H9 (cell line): Measurements from ENCODE around the gene ECSCR. TPM values are rescaled to one million over a fixed set of nuclear protein-coding genes. Genes with fewer than 3 reads are reported as not detected.

Source experiments
- DNase-seq: peaks from one replicate; pipeline ENCODE4 v3.0.0-alpha.2; 2017
- H2AFZ ChIP-seq: one replicate; pipeline ENCODE4 v1.6.1; 2013; ENCODE audit warnings: mild to moderate bottlenecking, low read length, control low read depth, moderate library complexity
- H2AK5ac ChIP-seq: 2 replicates; pipeline ENCODE4 v1.6.1; 2013; ENCODE audit warnings: low read length, control low read depth, mixed read lengths; ENCODE audit not compliant: insufficient read length
- H2BK120ac ChIP-seq: one replicate; pipeline ENCODE4 v1.6.1; 2013; ENCODE audit warnings: low read depth, mild to moderate bottlenecking, low read length, control low read depth, inconsistent platforms; ENCODE audit not compliant: poor library complexity, severe bottlenecking
- H2BK12ac ChIP-seq: 2 replicates; pipeline ENCODE4 v1.6.1; 2013; ENCODE audit warnings: low read length, control low read depth, mixed read lengths, low read depth; ENCODE audit not compliant: insufficient read length
- H2BK15ac ChIP-seq: 2 replicates; pipeline ENCODE4 v1.6.1; 2013; ENCODE audit warnings: low read depth, low read length, control low read depth
- H2BK20ac ChIP-seq: one replicate; pipeline ENCODE4 v1.6.1; 2013; ENCODE audit warnings: low read depth, mild to moderate bottlenecking, low read length, control low read depth, inconsistent platforms; ENCODE audit not compliant: poor library complexity, severe bottlenecking
- H2BK5ac ChIP-seq: 2 replicates; pipeline ENCODE4 v1.6.1; 2013; ENCODE audit warnings: low read length, control low read depth, mixed read lengths; ENCODE audit not compliant: insufficient read length
- H3K14ac ChIP-seq: 2 replicates; pipeline ENCODE4 v1.6.1; 2013; ENCODE audit warnings: low read length, control low read depth; ENCODE audit not compliant: insufficient read depth
- H3K18ac ChIP-seq: 2 replicates; pipeline ENCODE4 v1.6.1; 2013; ENCODE audit warnings: low read depth, mild to moderate bottlenecking, mixed read lengths, low read length, control low read depth; ENCODE audit not compliant: insufficient read length
- H3K23ac ChIP-seq: 2 replicates; pipeline ENCODE4 v1.6.1; 2013; ENCODE audit warnings: low read length, control low read depth, mixed read lengths, low read depth; ENCODE audit not compliant: insufficient read length
- H3K23me2 ChIP-seq: 2 replicates; pipeline ENCODE4 v1.6.1; 2013; ENCODE audit warnings: low read depth, mild to moderate bottlenecking, mixed read lengths, low read length, control low read depth; ENCODE audit not compliant: insufficient read length, poor library complexity, severe bottlenecking
- H3K27ac ChIP-seq: 2 replicates; pipeline ENCODE4 v1.5.1; 2013; ENCODE audit warnings: low read length, control low read depth, mixed read lengths, low read depth; ENCODE audit not compliant: insufficient read length
- H3K27me3 ChIP-seq: 2 replicates; pipeline ENCODE4 v1.6.1; 2013; ENCODE audit warnings: low read length, control low read depth, inconsistent platforms; ENCODE audit not compliant: insufficient read depth
- H3K4ac ChIP-seq: 2 replicates; pipeline ENCODE4 v1.6.1; 2013; ENCODE audit warnings: low read depth, mild to moderate bottlenecking, control low read depth, inconsistent platforms, low read length, moderate library complexity
- H3K4me1 ChIP-seq: 2 replicates; pipeline ENCODE4 v1.6.1; 2013; ENCODE audit warnings: low read length, control low read depth, inconsistent platforms; ENCODE audit not compliant: insufficient read depth
- H3K4me2 ChIP-seq: 2 replicates; pipeline ENCODE4 v1.6.1; 2013; ENCODE audit warnings: low read length, control low read depth, mixed read lengths; ENCODE audit not compliant: insufficient read length, insufficient read depth
- H3K56ac ChIP-seq: 2 replicates; pipeline ENCODE4 v1.6.1; 2013; ENCODE audit warnings: low read depth, mild to moderate bottlenecking, mixed read lengths, low read length, control low read depth; ENCODE audit not compliant: insufficient read length
- H3K79me1 ChIP-seq: 2 replicates; pipeline ENCODE4 v1.6.1; 2013; ENCODE audit warnings: low read depth, mild to moderate bottlenecking, moderate library complexity, low read length, control low read depth, inconsistent platforms; ENCODE audit not compliant: insufficient read depth, poor library complexity, severe bottlenecking
- H3K79me2 ChIP-seq: 2 replicates; pipeline ENCODE4 v1.6.1; 2013; ENCODE audit warnings: low read length, control low read depth, inconsistent platforms; ENCODE audit not compliant: insufficient read depth
- H3K9ac ChIP-seq: 2 replicates; pipeline ENCODE4 v1.6.1; 2013; ENCODE audit warnings: low read length, control low read depth, mixed read lengths; ENCODE audit not compliant: insufficient read length; ENCODE audit errors: extremely low read depth
- H3K9me3 ChIP-seq: one replicate; pipeline ENCODE4 v1.6.1; 2013; ENCODE audit warnings: low read depth, low read length, inconsistent platforms; ENCODE audit not compliant: control insufficient read depth
- H3T11ph ChIP-seq: one replicate; pipeline ENCODE4 v1.6.1; 2013; ENCODE audit warnings: mild to moderate bottlenecking, low read length, control low read depth, inconsistent platforms
- H4K20me1 ChIP-seq: one replicate; pipeline ENCODE4 v1.6.1; 2013; ENCODE audit not compliant: control insufficient read depth, insufficient read length, insufficient read depth
- H4K5ac ChIP-seq: 2 replicates; pipeline ENCODE4 v1.6.1; 2013; ENCODE audit warnings: low read depth, mild to moderate bottlenecking, mixed read lengths, low read length, control low read depth; ENCODE audit not compliant: insufficient read length
- H4K8ac ChIP-seq: replicated peaks from 2 replicates; pipeline ENCODE4 v1.6.1; 2013; ENCODE audit warnings: low read length, control low read depth, mixed read lengths, low read depth; ENCODE audit not compliant: insufficient read length
- H4K91ac ChIP-seq: 2 replicates; pipeline ENCODE4 v1.6.1; 2013; ENCODE audit warnings: low read depth, mild to moderate bottlenecking, moderate library complexity, mixed read lengths, low read length, control low read depth; ENCODE audit not compliant: insufficient read length
- H3K27ac Mint-ChIP-seq, 3 experiments: 2 replicates in 2 of 3; 3 replicates in 1 of 3; pipeline ENCODE4 v1.8.0; 2020 to 2021; ENCODE audit warnings: mixed read lengths in 3 of 3, mild to moderate bottlenecking in 1 of 3, moderate library complexity in 1 of 3
- H3K27me3 Mint-ChIP-seq: 2 replicates; pipeline ENCODE4 v1.8.0; 2021; ENCODE audit warnings: low read depth, mild to moderate bottlenecking, moderate library complexity, mixed read lengths
- H3K36me3 Mint-ChIP-seq, 3 experiments: 2 replicates in 2 of 3; 3 replicates in 1 of 3; pipeline ENCODE4 v1.8.0; 2020 to 2021; ENCODE audit warnings: low read depth in 3 of 3, mixed read lengths in 3 of 3; ENCODE audit not compliant: insufficient read depth in 1 of 3
- H3K4me1 Mint-ChIP-seq, 2 experiments: 2 replicates each; pipeline ENCODE4 v1.8.0; 2020; ENCODE audit warnings: mixed read lengths in 2 of 2
- H3K4me3 Mint-ChIP-seq, 2 experiments: 2 replicates in 1 of 2; 3 replicates in 1 of 2; pipeline ENCODE4 v1.8.0; 2020 to 2021; ENCODE audit warnings: mild to moderate bottlenecking in 2 of 2, mixed read lengths in 2 of 2, moderate library complexity in 1 of 2
- H3K9me3 Mint-ChIP-seq, 2 experiments: 2 replicates in 1 of 2; 3 replicates in 1 of 2; pipeline ENCODE4 v1.8.0; 2020; ENCODE audit warnings: mild to moderate bottlenecking in 2 of 2, mixed read lengths in 2 of 2, moderate library complexity in 1 of 2
- CTCF ChIP-seq: fragments of 200-600 bp; sonication (generic); conservative IDR thresholded peaks from 3 replicates; pipeline ENCODE4 v1.8.0; 2021; ENCODE audit warnings: antibody characterized with exemption, mild to moderate bottlenecking
- WGBS: extraction: QIAGEN DNeasy Blood & Tissue Kit; methylation state at CpG from one replicate; pipeline ENCODE4 v1.1.7; 2013; ENCODE audit warnings: missing lambda C conversion rate, low lambda C conversion rate, mixed read lengths; ENCODE audit not compliant: insufficient read length; ENCODE audit errors: extremely low coverage; 5-methylcytosine and 5-hydroxymethylcytosine counted together
- total RNA-seq: library from RNA; stranded (reverse); gene quantifications from 2 replicates; pipeline ENCODE4 v1.2.1, GENCODE V29; 2021

ECSCR gene
- total RNA-seq, 1 experiment from 2014 or later, result 1.6 TPM

GRCh38 chr5:139399501-139400121 lies 62.9 kb downstream of the ECSCR start:
- H2AK5ac ChIP-seq, result no peak overlapping the region
- H4K91ac ChIP-seq, result no peak overlapping the region
- H3K23ac ChIP-seq, result no peak overlapping the region
- H2BK15ac ChIP-seq, result no peak overlapping the region
- peaks cover 4 to 26% (median 16%) of the 10 kb centered on the region in 3 experiments for H3K36me3 Mint-ChIP-seq
- no peaks in the 10 kb centered on the region; the same call in 1 of the 2 replicates for H3K27me3 ChIP-seq
- H3K79me1 ChIP-seq, result no peaks in the 10 kb centered on the region
- no peaks in the 10 kb centered on the region for H3K9me3 Mint-ChIP-seq
- peaks cover 26 to 36% of the 10 kb centered on the region in 2 experiments for H3K4me1 Mint-ChIP-seq
- H3K9ac ChIP-seq, result no peak overlapping the region
- no peak overlapping the region for H3K14ac ChIP-seq
- WGBS, result no CpG with 5 or more reads among the region's 6 CpGs
- H2BK20ac ChIP-seq, result no peak overlapping the region
- H3T11ph ChIP-seq, result no peak overlapping the region
- H3K4me3 Mint-ChIP-seq, result no peak overlapping the region
- no peak overlapping the region for H3K18ac ChIP-seq
- no peak overlapping the region for H3K27ac ChIP-seq
- no peaks in the 10 kb centered on the region for H4K20me1 ChIP-seq
- H2BK12ac ChIP-seq, result no peak overlapping the region
- no peak overlapping the region for H4K8ac ChIP-seq
- peaks cover 3% of the 10 kb centered on the region for H3K23me2 ChIP-seq
- no peak overlapping the region for H3K56ac ChIP-seq
- peaks cover 6% of the 10 kb centered on the region for H3K27me3 Mint-ChIP-seq
- H3K4me2 ChIP-seq, result no peak overlapping the region
- H2AFZ ChIP-seq, result no peak overlapping the region
- no peak overlapping the region for H4K5ac ChIP-seq
- peaks cover 6% of the 10 kb centered on the region; the same call in 1 of the 2 replicates for H3K4me1 ChIP-seq
- H2BK120ac ChIP-seq, result no peak overlapping the region
- no peak for DNase-seq
- H3K4ac ChIP-seq, result no peak overlapping the region
- H3K27ac Mint-ChIP-seq, result no peak overlapping the region
- no peak overlapping the region for H2BK5ac ChIP-seq
- H3K79me2 ChIP-seq, result no peaks in the 10 kb centered on the region
- H3K9me3 ChIP-seq, result no peaks in the 10 kb centered on the region
- no peak for TF ChIP-seq CTCF

Other genes with a start within 250 kb of the ECSCR start
- gene MATR3, start 169.0 kb downstream of the ECSCR start, total RNA-seq, result 267 and 278 TPM in 2 replicates
- gene PAIP2, start 120.9 kb downstream of the ECSCR start, total RNA-seq, result 121 and 129 TPM in 2 replicates
- gene SLC23A1, start 79.4 kb downstream of the ECSCR start, total RNA-seq, result not detected in 2 replicates
- gene MZB1, start 72.8 kb downstream of the ECSCR start, total RNA-seq, result 0.31 and 0.48 TPM in 2 replicates
- 3.3 and 3.4 TPM in 2 replicates for gene PROB1, start 67.6 kb downstream of the ECSCR start, total RNA-seq
- gene SPATA24, start 58.7 kb downstream of the ECSCR start, total RNA-seq, result 12.9 and 13.0 TPM in 2 replicates
- 25.4 and 26.5 TPM in 2 replicates for gene DNAJC18, start 23.2 kb downstream of the ECSCR start, total RNA-seq
- not detected in 2 replicates for gene SMIM33, start 8.3 kb upstream of the ECSCR start, total RNA-seq
- 0.26 and 0.48 TPM in 2 replicates for gene STING1, start 20.0 kb upstream of the ECSCR start, total RNA-seq
- gene UBE2D2, start 98.6 kb upstream of the ECSCR start, total RNA-seq, result 231 and 236 TPM in 2 replicates
- 105 and 107 TPM in 2 replicates for gene CXXC5, start 185.6 kb upstream of the ECSCR start, total RNA-seq